ENCODE measurements around the gene POLQ.
"Not testable (repeated sequence)": the region's sequence is repeated elsewhere in the genome, so short reads cannot be mapped to it uniquely, and the experiment has no call there.

Gene POLQ
- 0.71 to 7.5 (median 3.4) reads per million in 4 donors for total RNA-seq

DNA sequence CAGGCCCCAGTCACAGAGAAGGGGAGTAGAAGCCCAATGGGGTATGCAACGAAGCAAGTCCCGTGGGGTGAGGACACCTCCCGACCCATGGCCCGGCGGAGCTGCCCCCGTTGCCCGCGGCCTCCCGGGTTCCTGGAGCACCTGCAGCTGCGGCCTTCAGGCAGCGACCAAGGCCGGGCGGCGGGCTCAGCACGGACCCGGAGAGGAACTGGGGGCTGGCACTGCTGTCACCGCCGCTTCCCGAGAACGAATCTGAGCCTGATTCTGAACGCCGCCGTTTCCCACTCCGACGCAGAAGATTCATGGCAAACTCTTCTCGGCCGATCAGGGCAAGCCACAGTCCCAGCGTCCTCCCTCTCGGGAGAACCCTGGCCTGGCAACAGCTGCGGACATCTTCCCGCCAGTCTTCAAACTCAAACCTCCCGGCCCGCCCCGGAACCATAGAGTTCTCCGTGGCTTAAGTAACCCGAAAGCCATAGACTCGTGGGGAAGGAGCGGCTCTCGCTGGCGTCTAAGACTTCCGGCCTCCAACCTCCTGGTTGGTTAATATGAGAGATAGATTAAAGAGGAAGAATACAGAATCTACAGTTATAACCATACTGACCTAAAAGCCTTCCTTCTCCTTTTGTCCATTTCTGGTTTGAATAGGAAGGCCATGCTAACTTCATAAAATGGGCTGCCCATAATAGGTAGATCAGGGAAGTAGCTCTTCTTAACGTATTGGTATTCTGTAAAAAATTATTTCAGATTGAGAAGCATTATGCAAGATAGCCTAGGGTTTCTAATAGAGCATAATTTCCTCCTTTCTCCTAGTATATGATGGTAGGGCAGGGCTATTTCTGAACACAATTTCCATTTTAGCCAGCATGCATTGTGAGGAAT lies at the start of gene POLQ:
POLQ (minus strand) TSS at position 415 of the 882 bp plus-strand sequence; CDS start at position 304, 111 bp downstream.
- peak; percentile 64 to 92 (median 77) for DNase-seq

DNA sequence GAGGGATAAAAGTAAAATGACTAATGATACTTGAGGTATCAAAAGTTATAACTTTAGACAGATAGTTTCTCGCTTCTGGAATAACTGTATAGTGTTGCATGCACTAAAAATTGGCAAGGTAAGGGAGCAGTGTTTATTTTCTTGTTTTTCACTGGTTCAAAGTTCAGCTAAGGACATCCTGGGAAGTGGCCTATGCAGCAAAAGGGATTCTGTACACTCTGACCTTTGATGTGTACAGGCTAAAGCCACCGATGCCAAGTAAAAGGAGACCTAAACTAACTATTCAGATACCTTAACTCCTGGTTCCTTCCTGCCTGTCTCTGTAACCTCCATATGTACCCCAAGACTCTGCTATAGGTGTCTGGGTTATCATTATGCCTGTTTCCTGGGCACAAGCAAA lies 49.1 kb upstream of the POLQ start:
- no peak for DNase-seq

DNA sequence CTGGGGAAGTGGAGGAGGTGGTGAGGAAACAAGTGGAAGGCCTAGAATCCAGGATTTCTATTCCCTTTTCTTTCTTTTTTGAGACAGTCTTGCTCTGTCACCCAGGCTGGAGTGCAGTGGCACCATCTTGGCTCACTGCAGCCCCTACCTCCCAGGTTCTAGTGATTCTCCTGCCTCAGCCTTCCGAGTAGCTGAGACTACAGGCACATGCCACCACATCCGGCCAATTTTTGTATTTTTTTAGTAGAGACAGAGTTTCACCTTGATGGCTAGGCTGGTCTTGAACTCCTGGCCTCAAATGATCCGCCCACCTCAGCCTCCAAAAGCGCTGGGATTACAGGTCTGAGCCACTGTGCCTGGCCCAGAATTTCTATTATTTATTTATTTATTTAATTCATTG lies 48.0 kb upstream of the POLQ start:
- DNase-seq = not testable (repeated sequence)

DNA sequence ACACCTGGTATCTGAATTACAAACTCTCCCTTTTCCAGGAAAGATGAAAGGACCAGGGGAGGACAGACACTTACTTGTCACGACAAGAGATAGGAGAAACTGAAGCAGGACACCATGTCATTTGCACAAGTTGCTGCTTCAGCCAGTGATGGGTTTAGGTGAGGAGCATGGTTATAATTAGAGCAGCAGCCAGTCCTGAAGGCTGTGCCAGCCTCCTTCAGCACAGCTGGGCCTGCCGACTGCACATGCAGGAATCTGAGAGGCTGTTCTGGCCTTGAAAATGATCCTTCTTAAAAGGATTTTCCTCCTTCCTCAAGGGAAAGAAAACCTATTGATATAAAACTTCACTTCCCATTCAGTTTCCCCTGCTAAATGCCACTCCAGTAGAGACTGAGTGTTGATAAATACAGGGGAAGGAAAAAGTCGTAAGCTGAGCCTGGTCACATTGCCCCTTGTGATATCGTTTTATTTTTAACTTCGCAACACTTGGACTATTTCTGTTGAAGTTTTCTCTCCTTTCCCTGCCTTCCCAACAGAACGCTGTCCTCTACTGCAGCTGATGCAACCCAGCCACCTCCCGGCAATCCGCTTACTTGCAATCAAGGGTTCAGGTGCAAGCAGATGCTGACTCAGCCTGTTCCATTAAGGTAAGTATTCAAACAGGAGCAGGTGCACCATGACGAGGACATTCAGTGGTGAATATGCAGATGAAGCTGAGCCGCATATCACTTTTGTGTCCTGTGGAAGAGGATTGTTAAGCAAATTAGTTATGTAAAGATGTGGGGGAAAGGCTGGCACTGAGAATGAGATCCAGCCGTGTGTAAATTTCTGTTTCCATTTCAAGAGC lies 47.3 kb upstream of the POLQ start, which contains the start of gene FBXO40:
FBXO40 (plus strand) TSS at position 524 of the 847 bp plus-strand sequence. CDS start 27,197 bp downstream, outside the sequence.
- no peak for DNase-seq

DNA sequence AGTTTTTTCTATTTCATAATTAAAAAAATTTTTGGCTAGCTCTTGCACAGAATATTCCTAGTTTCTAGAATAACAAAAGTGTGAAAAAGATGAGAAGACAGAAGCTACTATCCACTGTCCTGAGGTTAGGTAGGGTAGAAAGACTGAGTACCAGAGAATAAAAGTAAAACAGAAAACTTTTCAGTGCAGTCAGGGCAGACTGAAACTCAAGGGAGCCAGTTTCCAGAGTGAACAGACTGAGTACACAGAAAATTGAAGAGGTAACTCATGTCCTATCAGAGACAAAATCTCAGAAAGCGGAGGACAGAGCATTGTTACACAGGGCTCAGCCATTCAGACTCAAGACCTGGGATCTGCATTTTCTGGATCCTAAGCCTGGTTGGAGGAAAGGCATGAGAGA lies 38.6 kb upstream of the POLQ start:
- DNase-seq = no peak

DNA sequence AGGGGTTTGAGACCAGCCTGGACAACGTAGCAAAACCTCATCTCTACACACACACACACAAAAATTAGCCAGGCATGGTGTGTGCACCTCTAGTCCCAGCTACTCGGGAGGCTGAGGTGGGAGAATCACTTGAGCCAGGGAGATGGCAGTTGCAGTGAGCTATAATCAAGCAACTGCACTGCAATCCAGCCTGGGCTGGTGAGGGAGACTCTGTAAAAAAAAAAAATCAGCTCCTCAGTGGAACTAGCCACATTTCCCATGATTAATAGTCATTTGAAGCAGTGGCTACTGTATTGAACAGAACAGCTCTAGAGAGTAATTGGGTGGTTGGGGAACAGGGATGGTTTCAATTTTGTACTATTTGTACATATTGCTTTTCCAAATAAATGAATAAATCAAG lies 35.9 kb upstream of the POLQ start:
- no peak for DNase-seq

DNA sequence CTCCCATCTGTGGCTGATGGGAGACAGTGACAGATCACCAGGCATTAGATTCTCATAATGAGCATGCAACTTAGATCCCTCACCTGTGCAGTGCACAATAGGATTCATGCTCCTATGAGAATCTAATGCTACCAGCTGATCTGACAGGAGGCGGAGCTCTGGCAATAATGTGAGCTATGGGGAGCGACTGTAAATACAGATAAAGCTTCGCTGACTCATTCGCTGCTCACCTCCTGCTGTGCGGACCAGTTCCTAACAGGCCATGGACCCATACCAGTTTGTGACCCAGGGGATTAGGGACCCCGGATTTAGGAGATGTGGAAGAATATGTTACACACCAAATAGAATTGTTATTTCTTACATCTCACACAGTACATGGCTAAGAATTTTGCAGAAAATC lies 28.7 kb upstream of the POLQ start:
- DNase-seq = no peak

DNA sequence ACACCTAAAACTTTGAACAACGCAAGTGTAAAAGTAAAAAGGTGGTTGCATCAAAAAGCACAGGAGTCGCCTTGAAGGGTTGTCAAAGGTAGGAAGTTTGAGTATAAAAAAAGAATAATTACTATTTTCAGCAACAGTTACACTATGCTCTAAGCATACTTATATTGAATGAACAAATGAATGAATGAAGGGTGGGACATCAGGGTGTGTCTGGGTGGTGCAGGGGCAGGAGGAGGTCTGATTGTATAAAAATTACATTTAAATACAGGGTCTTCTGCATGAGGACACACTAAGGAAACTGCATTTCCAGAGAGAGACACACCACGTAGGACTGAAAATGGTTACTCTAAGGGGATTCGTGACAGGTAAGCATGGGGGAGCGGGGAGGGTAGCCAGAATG lies 21.9 kb upstream of the POLQ start, which contains the start of gene ARGFX:
ARGFX (plus strand) TSS at position 301 of the 400 bp plus-strand sequence. CDS start 2,765 bp downstream, outside the sequence.
- DNase-seq = no peak

DNA sequence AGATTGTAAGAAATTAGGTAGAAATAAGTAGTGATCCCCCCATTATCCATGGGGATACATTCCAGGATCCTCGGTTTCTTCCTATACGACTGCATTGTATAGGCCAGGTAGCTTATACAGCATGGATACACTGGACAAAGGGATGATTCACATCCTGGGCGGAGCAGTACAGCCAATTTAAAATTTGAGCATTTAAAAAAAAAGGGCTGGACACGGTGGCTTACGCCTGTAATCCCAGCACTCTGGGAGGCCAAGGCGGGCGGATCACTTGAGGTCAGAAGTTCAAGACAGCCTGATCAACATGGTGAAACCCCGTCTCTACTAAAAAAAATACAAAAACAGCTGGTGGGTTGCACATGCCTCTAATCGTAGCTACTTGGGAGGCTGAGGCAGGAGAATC lies 21.0 kb upstream of the POLQ start:
- DNase-seq = no peak

DNA sequence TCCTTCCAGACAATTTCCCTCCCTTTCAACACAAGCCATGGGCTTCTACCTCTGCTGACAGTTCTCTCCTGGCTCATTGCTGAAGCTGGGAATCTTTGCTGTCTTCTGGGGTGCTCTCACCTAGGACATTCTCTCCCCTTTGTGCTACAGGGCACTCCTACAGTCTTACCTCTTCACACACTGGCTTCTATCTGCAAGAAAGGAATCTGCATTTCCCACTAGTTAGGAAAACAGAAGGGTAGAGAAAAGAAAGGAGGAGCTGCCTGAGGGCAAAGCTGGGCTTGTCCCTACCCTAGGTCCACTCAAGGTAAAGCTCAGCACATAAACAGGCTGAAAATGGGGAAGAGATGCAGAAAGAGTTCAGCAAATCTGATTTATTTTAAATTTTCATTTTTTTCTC lies 16.4 kb upstream of the POLQ start:
- no peak for DNase-seq

DNA sequence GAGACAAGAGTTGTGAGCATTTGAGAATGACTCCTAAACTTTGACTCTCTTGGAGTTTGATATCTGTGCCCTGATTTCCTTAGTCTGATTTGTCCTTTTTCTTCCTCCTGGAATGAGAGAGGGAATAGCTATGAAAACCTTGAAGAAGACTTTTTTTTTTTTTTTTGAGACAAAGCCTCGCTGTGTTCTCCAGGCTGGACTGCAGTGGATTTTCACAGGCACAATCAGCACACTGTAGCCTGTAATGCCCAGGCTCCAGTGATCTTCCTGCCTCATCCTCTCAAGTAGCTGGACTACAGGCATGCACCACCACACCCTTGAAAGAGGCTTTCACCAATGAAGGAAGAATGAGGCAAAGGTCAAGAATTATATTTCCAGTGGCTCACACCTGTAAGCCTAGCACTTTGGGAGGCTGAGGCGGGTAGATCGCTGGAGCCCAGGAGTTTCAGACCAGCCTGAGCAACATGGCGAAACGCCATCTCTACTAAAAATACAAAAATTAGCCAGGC lies 11.7 kb upstream of the POLQ start:
- DNase-seq = no peak

DNA sequence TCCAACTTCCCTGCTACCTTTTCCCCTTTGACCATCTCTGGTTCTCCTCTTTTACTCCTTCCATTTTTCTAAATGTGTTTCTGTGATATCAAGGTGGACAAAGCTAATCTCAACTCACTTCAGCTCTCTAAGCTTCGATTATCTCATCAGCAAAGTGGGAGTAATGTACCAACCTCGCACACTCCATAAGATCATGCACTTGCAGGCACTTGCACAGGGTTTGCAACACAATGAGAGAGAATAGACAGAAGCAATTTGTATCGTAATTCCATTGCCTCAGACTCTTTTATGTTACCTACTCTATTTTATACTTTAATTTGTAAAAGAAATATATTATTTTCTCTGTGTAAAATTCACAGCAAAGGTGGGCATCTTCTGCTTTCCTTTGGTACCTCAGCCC lies 7.0 kb upstream of the POLQ start:
- DNase-seq = no peak

DNA sequence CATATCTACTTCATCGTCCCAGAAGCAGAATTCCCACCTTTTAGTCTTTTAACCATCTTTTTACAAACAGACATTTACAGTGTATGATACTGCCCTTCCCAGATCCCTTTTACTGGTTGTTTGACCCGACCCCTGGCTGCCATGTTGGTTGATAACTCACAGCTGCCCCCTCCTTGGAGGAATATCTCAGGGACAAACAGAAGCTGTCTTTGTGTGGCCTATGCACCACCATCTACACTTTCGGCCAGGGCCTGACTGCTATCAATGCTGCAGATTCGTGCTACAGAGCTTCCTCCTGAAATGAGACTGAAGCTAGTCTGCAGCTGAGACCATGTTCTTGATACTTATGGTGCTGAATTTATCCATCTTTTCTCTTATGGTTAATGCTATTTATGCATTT lies 6.6 kb upstream of the POLQ start:
- DNase-seq = no peak

DNA sequence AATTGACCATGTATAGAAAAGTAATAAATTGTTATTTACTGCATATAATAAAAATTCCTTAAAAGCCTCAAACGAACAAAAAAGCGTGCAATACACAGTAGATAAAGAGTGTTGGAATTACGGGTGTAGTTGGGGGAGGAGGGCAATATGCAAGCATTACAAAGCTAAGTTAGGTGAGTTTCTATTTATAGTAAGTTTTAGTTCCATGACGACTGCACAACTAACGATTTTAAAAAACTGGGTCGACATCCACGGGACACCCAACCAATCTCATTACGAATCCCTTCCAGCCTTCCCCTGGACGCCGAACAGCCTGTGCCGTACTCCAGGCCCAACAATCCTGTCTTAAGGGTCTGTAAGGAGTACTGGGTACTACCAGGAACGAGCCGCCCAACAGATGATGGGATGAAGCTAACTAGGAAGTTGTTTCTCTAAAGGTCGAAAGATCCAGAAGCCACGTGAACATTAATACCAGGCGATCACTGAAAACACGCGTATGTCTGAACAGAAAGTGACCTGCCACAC lies 677 bp downstream of the POLQ start:
- DNase-seq = no peak

DNA sequence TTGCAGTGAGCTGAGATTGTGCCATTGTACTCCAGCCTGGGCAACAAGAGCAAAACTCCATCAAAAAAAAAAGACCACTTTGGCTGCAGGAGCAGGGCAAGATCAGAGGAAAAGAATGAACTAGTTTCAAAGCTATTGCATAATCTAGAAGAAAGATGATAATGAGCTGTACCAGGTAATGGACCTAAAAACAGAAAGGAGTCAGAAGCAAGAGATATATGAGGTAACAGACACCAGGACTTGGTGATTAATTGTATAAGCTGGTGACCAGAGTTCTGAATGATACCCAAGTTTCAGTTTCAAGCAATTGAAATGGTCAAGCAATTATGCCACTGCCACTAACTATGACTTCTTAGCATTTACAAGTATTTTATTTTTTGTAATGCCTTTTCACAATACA lies 2.9 kb downstream of the POLQ start:
- DNase-seq = no peak

DNA sequence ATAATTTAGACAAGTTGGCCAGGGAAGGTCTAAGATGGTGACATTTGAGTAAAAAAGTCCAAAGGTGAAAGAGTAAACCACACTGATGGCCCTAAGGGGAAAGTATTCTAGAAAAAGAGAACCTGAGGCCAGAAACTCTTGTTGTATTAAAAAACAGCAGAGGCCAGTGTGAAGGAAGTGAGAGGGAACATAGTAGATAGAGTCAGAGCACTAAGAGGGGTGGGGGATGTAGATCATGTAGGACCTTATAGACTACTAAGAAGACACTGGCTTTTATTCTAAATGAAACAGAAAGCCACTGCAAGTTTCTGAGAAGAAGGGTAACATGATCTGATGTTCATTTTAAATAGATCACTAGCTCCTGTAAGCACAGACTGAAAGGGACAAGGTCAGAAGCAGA lies 14.5 kb downstream of the POLQ start:
- no peak for DNase-seq

DNA sequence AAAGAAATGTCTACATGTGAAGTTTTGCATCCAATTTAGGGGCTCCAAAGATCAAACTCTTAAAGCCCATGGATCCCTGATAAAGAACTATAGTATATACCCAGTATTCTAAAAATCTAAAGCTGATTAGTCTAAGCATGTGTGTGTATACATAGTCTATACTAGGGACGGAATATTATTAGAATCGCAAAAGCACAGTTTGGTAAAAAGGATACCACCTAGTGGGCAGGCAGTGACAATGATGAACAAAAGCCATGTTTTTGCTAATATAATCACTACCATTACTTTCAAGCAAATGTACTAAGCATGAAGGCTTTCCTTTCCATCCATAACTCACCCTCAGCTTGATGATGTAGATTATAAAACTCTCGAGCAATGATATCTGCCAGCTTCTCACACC lies 16.5 kb downstream of the POLQ start:
- DNase-seq = no peak

DNA sequence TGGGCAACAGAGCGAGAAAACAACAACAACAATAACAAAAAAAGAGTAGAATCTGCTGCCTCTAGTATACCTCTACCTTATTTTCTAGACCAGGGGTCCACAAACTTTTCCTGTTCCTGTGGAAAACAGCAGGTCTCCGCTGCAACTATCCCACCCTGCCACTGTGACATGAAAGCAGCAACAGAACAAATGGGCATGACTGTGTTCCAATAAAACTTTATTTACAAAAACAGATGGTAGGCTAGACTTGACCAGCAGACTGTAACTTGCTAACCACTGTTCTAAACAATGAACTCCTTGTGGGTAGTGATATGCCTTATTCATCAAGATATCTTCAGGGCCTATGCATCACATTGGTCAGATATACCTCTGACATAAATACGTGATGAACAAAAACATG lies 25.3 kb downstream of the POLQ start:
- no peak for DNase-seq

DNA sequence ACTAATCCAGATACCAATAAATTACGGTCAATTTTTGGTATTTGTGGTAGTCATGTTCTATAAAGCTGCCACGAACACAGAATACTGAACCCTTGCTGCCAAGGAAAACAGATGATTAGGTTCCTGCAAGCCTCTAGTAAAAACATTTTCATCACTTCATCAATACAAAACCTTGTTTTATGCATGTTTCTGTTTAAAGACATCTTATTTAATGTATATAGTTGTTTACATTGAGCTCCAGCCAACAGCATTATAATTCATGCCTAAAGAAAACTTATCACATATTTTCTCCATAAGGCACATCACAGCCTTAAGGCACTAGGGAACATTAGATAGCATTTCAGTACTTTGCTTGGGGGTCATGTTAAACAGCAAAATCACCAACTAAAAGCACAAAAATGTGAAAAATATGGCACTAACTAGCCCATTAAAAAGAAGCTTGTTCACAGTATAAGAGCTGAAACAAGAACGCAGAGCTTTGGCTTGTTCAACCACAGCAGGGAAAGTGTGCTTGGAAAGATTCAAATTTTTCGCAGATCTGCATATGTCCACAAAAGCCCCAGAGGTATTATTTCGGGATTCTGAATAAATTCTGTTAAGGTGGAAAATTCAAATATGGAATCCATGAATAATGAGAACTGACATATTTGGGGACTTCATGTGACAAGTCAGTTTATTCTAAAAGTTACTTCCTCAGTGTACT lies 27.7 kb downstream of the POLQ start:
- no peak for DNase-seq

DNA sequence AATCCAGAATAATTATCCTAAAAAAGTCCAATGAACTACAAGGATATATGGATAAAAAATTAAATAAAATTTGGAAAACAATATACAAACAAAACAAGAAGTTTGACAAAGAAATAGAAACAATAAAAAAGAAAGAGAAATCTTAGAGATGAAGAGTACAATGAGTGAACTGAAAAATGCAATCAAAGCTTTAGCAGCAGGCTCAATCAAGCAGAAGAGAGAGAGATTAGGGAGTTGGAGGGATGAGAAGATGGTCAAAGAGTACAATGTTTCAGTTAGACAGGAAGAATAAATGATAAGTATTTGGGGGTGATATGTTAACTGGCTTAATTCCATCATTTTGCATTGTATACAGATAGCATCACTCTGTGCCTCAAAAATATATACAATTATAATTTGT lies 29.9 kb downstream of the POLQ start:
- no peak for DNase-seq

DNA sequence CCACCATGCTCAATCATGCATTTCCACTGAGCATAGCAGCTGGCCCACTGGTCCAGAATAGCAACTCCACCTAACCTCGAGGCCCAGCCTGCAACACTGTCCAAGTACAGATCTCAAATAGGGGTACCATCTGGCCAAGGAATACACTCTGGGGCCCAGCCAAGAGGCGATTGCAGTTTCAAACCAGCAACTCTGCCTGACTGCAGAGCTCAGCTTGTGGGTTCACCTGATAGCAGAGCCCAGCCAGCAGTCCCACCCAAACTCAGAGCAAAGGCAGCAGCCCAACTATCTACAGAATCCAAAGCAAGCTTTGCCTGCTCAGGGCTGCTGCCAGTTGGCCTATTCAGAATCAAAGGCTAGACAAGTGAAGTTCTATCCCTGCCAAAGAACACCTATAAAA lies 30.5 kb downstream of the POLQ start:
- no peak for DNase-seq

DNA sequence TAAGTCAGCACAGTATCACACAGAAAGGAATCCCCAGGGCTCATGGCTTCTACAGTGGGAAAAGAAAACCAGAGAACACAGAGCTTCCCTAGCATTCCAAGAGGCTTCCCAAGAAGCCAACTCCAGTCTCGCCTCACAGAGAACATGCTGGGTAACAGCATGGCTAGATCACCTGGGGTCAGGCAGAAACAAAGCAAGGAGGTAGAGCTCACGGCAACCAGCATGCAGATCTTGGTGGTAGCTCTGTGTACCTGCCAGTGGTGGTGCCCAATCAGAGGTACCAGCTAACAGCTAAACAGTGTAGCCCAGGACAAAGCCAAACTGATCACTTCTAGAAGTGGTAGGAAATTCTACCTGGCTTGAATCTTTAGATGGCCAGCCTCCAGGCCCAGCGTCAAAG lies 31.3 kb downstream of the POLQ start:
- no peak for DNase-seq

DNA sequence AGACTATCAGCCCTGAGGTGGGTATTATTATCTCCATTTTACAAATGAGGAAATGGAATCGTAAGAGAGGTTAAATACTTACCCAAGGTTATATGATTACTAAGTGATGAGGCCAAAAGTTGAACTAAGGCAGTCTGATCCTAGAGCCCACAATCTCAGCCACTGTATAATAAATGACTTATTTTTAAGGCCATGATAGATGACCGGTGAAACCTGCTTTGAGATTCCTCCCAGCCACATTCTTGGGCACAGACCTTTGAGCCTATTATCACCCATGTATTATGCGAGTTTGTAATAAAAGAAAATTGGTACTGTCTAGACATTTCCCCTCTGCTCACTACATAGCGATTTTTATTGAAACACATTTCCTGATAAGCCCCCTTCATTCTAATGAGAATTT lies 37.4 kb downstream of the POLQ start:
- DNase-seq = no peak
